ENCODE measurements around the gene YARS2. TPM values are rescaled to one million over a fixed set of nuclear protein-coding genes. Genes with fewer than 3 reads are reported as not detected.
A peak's percentile ranks its signal among the peaks of the same experiment; 100 is the strongest.

YARS2 gene
- polyA plus RNA-seq, 2 of the 4 experiments (the other 2 are of a cell fraction), result 23.3 to 43.2 TPM

GRCh38 chr12:32734952-32735351 is 20.7 kb downstream of the YARS2 start:
- WGBS (ENCODE audit: missing lambda C conversion rate), result 96% methylated on average over 1 of the region's 1 CpG
- CTCF ChIA-PET, result interaction anchor here (0.7 to 1.4 kb wide), 5 partner anchors 20 to 1082 kb away, joined by 3 to 4 read pairs (median 3); no protein-coding TSS in a partner anchor
- Histone ChIP-seq H3K4me2 (no peak overlapping the region), H3K4me1 (no peaks in the 10 kb centered on the region), H3K4me3 (no peak overlapping the region), H3K27ac (no peak overlapping the region), H3K9me3 (no peaks in the 10 kb centered on the region)
- POLR2A ChIA-PET, result no interaction called here
- ATAC-seq (peak; percentile 38 to 43; a peak in 1 of 6 replicates), DNase-seq (ENCODE audit: low read depth in 1 of 2, low spot score in 1 of 2) (peak in 1 of 2 experiments; percentile 7), FAIRE-seq (no peak)
- no peak for TF ChIP-seq RNF2 (IDR thresholded peaks at IDR 0.05; ENCODE audit: borderline replicate concordance, low read depth)
- no peak for TF ChIP-seq FOSB (CRISPR knock-in tag; IDR thresholded peaks at IDR 0.05)
- TF ChIP-seq POLR2AphosphoS2 (conservative IDR thresholded peaks at IDR 0.05; ENCODE audit: low read length), result no peak
- no peak for TF ChIP-seq CTCF (IDR thresholded peaks at IDR 0.05)
- no peak for TF ChIP-seq HEYL (CRISPR knock-in tag; IDR thresholded peaks at IDR 0.05)
- TF ChIP-seq, protein P1, sequence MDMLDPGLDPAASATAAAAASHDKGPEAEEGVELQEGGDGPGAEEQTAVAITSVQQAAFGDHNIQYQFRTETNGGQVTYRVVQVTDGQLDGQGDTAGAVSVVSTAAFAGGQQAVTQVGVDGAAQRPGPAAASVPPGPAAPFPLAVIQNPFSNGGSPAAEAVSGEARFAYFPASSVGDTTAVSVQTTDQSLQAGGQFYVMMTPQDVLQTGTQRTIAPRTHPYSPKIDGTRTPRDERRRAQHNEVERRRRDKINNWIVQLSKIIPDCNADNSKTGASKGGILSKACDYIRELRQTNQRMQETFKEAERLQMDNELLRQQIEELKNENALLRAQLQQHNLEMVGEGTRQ (IDR thresholded peaks at IDR 0.05), result no peak
- TF ChIP-seq FOSL2 (IDR thresholded peaks at IDR 0.05), result no peak
- TF ChIP-seq FOSL2 (CRISPR knock-in tag; IDR thresholded peaks at IDR 0.05), result no peak
- no peak for TF ChIP-seq CHD2 (IDR thresholded peaks at IDR 0.05; ENCODE audit: low read length, partially characterized antibody)
- TF ChIP-seq POLR2A (IDR thresholded peaks at IDR 0.05; ENCODE audit: low read length), result no peak
- no peak for TF ChIP-seq CBX8 (IDR thresholded peaks at IDR 0.05)
- no peak for TF ChIP-seq HES2 (IDR thresholded peaks at IDR 0.05)
- TF ChIP-seq GATA3 (IDR thresholded peaks at IDR 0.05; ENCODE audit: borderline replicate concordance), result no peak
- no peak for TF ChIP-seq ZFP36 (IDR thresholded peaks at IDR 0.05; ENCODE audit: borderline replicate concordance, partially characterized antibody)
- no peak for TF ChIP-seq CHD4 (IDR thresholded peaks at IDR 0.05; ENCODE audit: borderline replicate concordance)
- no peak for TF ChIP-seq HOXA7 (CRISPR knock-in tag; IDR thresholded peaks at IDR 0.05)
- TF ChIP-seq ZNF302 (CRISPR knock-in tag; IDR thresholded peaks at IDR 0.05), result no peak
- no peak for TF ChIP-seq MAZ (IDR thresholded peaks at IDR 0.05; ENCODE audit: borderline replicate concordance, low read depth, low read length)
- TF ChIP-seq RARB (CRISPR knock-in tag; IDR thresholded peaks at IDR 0.05), result no peak

GRCh38 chr12:32727237-32727636 is 28.5 kb downstream of the YARS2 start:
- ChIA-PET CTCF (no interaction called here), POLR2A (no interaction called here)
- no peak overlapping the region for H3K27ac ChIP-seq
- TF ChIP-seq SREBF2 (IDR thresholded peaks at IDR 0.05) (no peak), HEYL (CRISPR knock-in tag; IDR thresholded peaks at IDR 0.05) (no peak), FOSB (CRISPR knock-in tag; IDR thresholded peaks at IDR 0.05) (no peak), NFE2L2 (conservative IDR thresholded peaks at IDR 0.05; ENCODE audit: low read length) (no peak), TP53 (CRISPR knock-in tag; IDR thresholded peaks at IDR 0.05) (no peak), HDAC2 (IDR thresholded peaks at IDR 0.05) (no peak), REST (IDR thresholded peaks at IDR 0.05) (no peak), ZNF302 (CRISPR knock-in tag; IDR thresholded peaks at IDR 0.05) (no peak)
- 85% methylated on average over 3 of the region's 3 CpGs for WGBS (ENCODE audit: missing lambda C conversion rate)
- H3K4me2 ChIP-seq, result no peak overlapping the region
- peak; percentile 50 to 63; a peak in 3 of 6 replicates for ATAC-seq
- DNase-seq (ENCODE audit: low read depth in 1 of 2, low spot score in 1 of 2), result peak in 1 of 2 experiments; percentile 6
- FAIRE-seq, result no peak
- no peak overlapping the region for H3K4me3 ChIP-seq
- H3K9me3 ChIP-seq, result no peaks in the 10 kb centered on the region
- H3K4me1 ChIP-seq, result no peaks in the 10 kb centered on the region

Measured in A549 (cell line).